H9 (cell line): Measurements from ENCODE around the gene CADM1. TPM values are rescaled to one million over a fixed set of nuclear protein-coding genes. Genes with fewer than 3 reads are reported as not detected.

Experiments used
- DNase-seq: peaks from one replicate; pipeline ENCODE4 v3.0.0-alpha.2; 2017
- H2AFZ ChIP-seq: one replicate; pipeline ENCODE4 v1.6.1; 2013; ENCODE audit warnings: mild to moderate bottlenecking, low read length, control low read depth, moderate library complexity
- H2AK5ac ChIP-seq: 2 replicates; pipeline ENCODE4 v1.6.1; 2013; ENCODE audit warnings: low read length, control low read depth, mixed read lengths; ENCODE audit not compliant: insufficient read length
- H2BK120ac ChIP-seq: one replicate; pipeline ENCODE4 v1.6.1; 2013; ENCODE audit warnings: low read depth, mild to moderate bottlenecking, low read length, control low read depth, inconsistent platforms; ENCODE audit not compliant: poor library complexity, severe bottlenecking
- H2BK12ac ChIP-seq: 2 replicates; pipeline ENCODE4 v1.6.1; 2013; ENCODE audit warnings: low read length, control low read depth, mixed read lengths, low read depth; ENCODE audit not compliant: insufficient read length
- H2BK15ac ChIP-seq: 2 replicates; pipeline ENCODE4 v1.6.1; 2013; ENCODE audit warnings: low read depth, low read length, control low read depth
- H2BK20ac ChIP-seq: one replicate; pipeline ENCODE4 v1.6.1; 2013; ENCODE audit warnings: low read depth, mild to moderate bottlenecking, low read length, control low read depth, inconsistent platforms; ENCODE audit not compliant: poor library complexity, severe bottlenecking
- H2BK5ac ChIP-seq: 2 replicates; pipeline ENCODE4 v1.6.1; 2013; ENCODE audit warnings: low read length, control low read depth, mixed read lengths; ENCODE audit not compliant: insufficient read length
- H3K14ac ChIP-seq: 2 replicates; pipeline ENCODE4 v1.6.1; 2013; ENCODE audit warnings: low read length, control low read depth; ENCODE audit not compliant: insufficient read depth
- H3K18ac ChIP-seq: 2 replicates; pipeline ENCODE4 v1.6.1; 2013; ENCODE audit warnings: low read depth, mild to moderate bottlenecking, mixed read lengths, low read length, control low read depth; ENCODE audit not compliant: insufficient read length
- H3K23ac ChIP-seq: 2 replicates; pipeline ENCODE4 v1.6.1; 2013; ENCODE audit warnings: low read length, control low read depth, mixed read lengths, low read depth; ENCODE audit not compliant: insufficient read length
- H3K23me2 ChIP-seq: 2 replicates; pipeline ENCODE4 v1.6.1; 2013; ENCODE audit warnings: low read depth, mild to moderate bottlenecking, mixed read lengths, low read length, control low read depth; ENCODE audit not compliant: insufficient read length, poor library complexity, severe bottlenecking
- H3K27ac ChIP-seq: 2 replicates; pipeline ENCODE4 v1.5.1; 2013; ENCODE audit warnings: low read length, control low read depth, mixed read lengths, low read depth; ENCODE audit not compliant: insufficient read length
- H3K27me3 ChIP-seq: 2 replicates; pipeline ENCODE4 v1.6.1; 2013; ENCODE audit warnings: low read length, control low read depth, inconsistent platforms; ENCODE audit not compliant: insufficient read depth
- H3K4ac ChIP-seq: 2 replicates; pipeline ENCODE4 v1.6.1; 2013; ENCODE audit warnings: low read depth, mild to moderate bottlenecking, control low read depth, inconsistent platforms, low read length, moderate library complexity
- H3K4me1 ChIP-seq: 2 replicates; pipeline ENCODE4 v1.6.1; 2013; ENCODE audit warnings: low read length, control low read depth, inconsistent platforms; ENCODE audit not compliant: insufficient read depth
- H3K4me2 ChIP-seq: 2 replicates; pipeline ENCODE4 v1.6.1; 2013; ENCODE audit warnings: low read length, control low read depth, mixed read lengths; ENCODE audit not compliant: insufficient read length, insufficient read depth
- H3K56ac ChIP-seq: 2 replicates; pipeline ENCODE4 v1.6.1; 2013; ENCODE audit warnings: low read depth, mild to moderate bottlenecking, mixed read lengths, low read length, control low read depth; ENCODE audit not compliant: insufficient read length
- H3K79me1 ChIP-seq: 2 replicates; pipeline ENCODE4 v1.6.1; 2013; ENCODE audit warnings: low read depth, mild to moderate bottlenecking, moderate library complexity, low read length, control low read depth, inconsistent platforms; ENCODE audit not compliant: insufficient read depth, poor library complexity, severe bottlenecking
- H3K79me2 ChIP-seq: 2 replicates; pipeline ENCODE4 v1.6.1; 2013; ENCODE audit warnings: low read length, control low read depth, inconsistent platforms; ENCODE audit not compliant: insufficient read depth
- H3K9ac ChIP-seq: 2 replicates; pipeline ENCODE4 v1.6.1; 2013; ENCODE audit warnings: low read length, control low read depth, mixed read lengths; ENCODE audit not compliant: insufficient read length; ENCODE audit errors: extremely low read depth
- H3K9me3 ChIP-seq: one replicate; pipeline ENCODE4 v1.6.1; 2013; ENCODE audit warnings: low read depth, low read length, inconsistent platforms; ENCODE audit not compliant: control insufficient read depth
- H3T11ph ChIP-seq: one replicate; pipeline ENCODE4 v1.6.1; 2013; ENCODE audit warnings: mild to moderate bottlenecking, low read length, control low read depth, inconsistent platforms
- H4K20me1 ChIP-seq: one replicate; pipeline ENCODE4 v1.6.1; 2013; ENCODE audit not compliant: control insufficient read depth, insufficient read length, insufficient read depth
- H4K5ac ChIP-seq: 2 replicates; pipeline ENCODE4 v1.6.1; 2013; ENCODE audit warnings: low read depth, mild to moderate bottlenecking, mixed read lengths, low read length, control low read depth; ENCODE audit not compliant: insufficient read length
- H4K8ac ChIP-seq: replicated peaks from 2 replicates; pipeline ENCODE4 v1.6.1; 2013; ENCODE audit warnings: low read length, control low read depth, mixed read lengths, low read depth; ENCODE audit not compliant: insufficient read length
- H4K91ac ChIP-seq: 2 replicates; pipeline ENCODE4 v1.6.1; 2013; ENCODE audit warnings: low read depth, mild to moderate bottlenecking, moderate library complexity, mixed read lengths, low read length, control low read depth; ENCODE audit not compliant: insufficient read length
- H3K27ac Mint-ChIP-seq, 3 experiments: 2 replicates in 2 of 3; 3 replicates in 1 of 3; pipeline ENCODE4 v1.8.0; 2020 to 2021; ENCODE audit warnings: mixed read lengths in 3 of 3, mild to moderate bottlenecking in 1 of 3, moderate library complexity in 1 of 3
- H3K27me3 Mint-ChIP-seq: 2 replicates; pipeline ENCODE4 v1.8.0; 2021; ENCODE audit warnings: low read depth, mild to moderate bottlenecking, moderate library complexity, mixed read lengths
- H3K36me3 Mint-ChIP-seq, 3 experiments: 2 replicates in 2 of 3; 3 replicates in 1 of 3; pipeline ENCODE4 v1.8.0; 2020 to 2021; ENCODE audit warnings: low read depth in 3 of 3, mixed read lengths in 3 of 3; ENCODE audit not compliant: insufficient read depth in 1 of 3
- H3K4me1 Mint-ChIP-seq, 2 experiments: 2 replicates each; pipeline ENCODE4 v1.8.0; 2020; ENCODE audit warnings: mixed read lengths in 2 of 2
- H3K4me3 Mint-ChIP-seq, 2 experiments: 2 replicates in 1 of 2; 3 replicates in 1 of 2; pipeline ENCODE4 v1.8.0; 2020 to 2021; ENCODE audit warnings: mild to moderate bottlenecking in 2 of 2, mixed read lengths in 2 of 2, moderate library complexity in 1 of 2
- H3K9me3 Mint-ChIP-seq, 2 experiments: 2 replicates in 1 of 2; 3 replicates in 1 of 2; pipeline ENCODE4 v1.8.0; 2020; ENCODE audit warnings: mild to moderate bottlenecking in 2 of 2, mixed read lengths in 2 of 2, moderate library complexity in 1 of 2
- CTCF ChIP-seq: fragments of 200-600 bp; sonication (generic); conservative IDR thresholded peaks from 3 replicates; pipeline ENCODE4 v1.8.0; 2021; ENCODE audit warnings: antibody characterized with exemption, mild to moderate bottlenecking
- WGBS: extraction: QIAGEN DNeasy Blood & Tissue Kit; methylation state at CpG from one replicate; pipeline ENCODE4 v1.1.7; 2013; ENCODE audit warnings: missing lambda C conversion rate, low lambda C conversion rate, mixed read lengths; ENCODE audit not compliant: insufficient read length; ENCODE audit errors: extremely low coverage; 5-methylcytosine and 5-hydroxymethylcytosine counted together
- total RNA-seq: library from RNA; stranded (reverse); gene quantifications from 2 replicates; pipeline ENCODE4 v1.2.1, GENCODE V29; 2021

CADM1 gene
- total RNA-seq, 1 experiment from 2014 or later: 11.9 TPM

GRCh38 chr11:115477410-115477809 lies 26.8 kb downstream of the CADM1 start:
- Mint-ChIP-seq H3K4me1 (peaks cover 14 to 16% of the 10 kb centered on the region in 2 experiments), H3K9me3 (no peaks in the 10 kb centered on the region; a peak in 1 of 5 replicates), H3K27ac (peak overlapping the region in 1 of 3 experiments; percentile 34; a peak in 1 of 7 replicates), H3K4me3 (no peak overlapping the region), H3K36me3 (no peaks in the 10 kb centered on the region), H3K27me3 (peaks cover 12% of the 10 kb centered on the region)
- Histone ChIP-seq H3K56ac (no peak overlapping the region), H2BK5ac (no peak overlapping the region), H3K4me2 (no peak overlapping the region), H3K18ac (no peak overlapping the region), H2BK120ac (no peak overlapping the region), H4K8ac (no peak overlapping the region), H2BK20ac (no peak overlapping the region), H3K4ac (no peak overlapping the region), H3T11ph (no peak overlapping the region), H3K23me2 (no peaks in the 10 kb centered on the region), H2BK12ac (no peak overlapping the region), H3K9me3 (no peaks in the 10 kb centered on the region), H4K5ac (no peak overlapping the region), H3K27me3 (peaks cover 2% of the 10 kb centered on the region; the same call in 1 of the 2 replicates), H3K4me1 (no peaks in the 10 kb centered on the region), H3K79me1 (no peaks in the 10 kb centered on the region), H2AFZ (no peak overlapping the region), H3K27ac (no peak overlapping the region), H4K91ac (no peak overlapping the region), H3K9ac (no peak overlapping the region), H2BK15ac (no peak overlapping the region), H3K14ac (no peak overlapping the region), H4K20me1 (no peaks in the 10 kb centered on the region), H2AK5ac (no peak overlapping the region), H3K79me2 (no peaks in the 10 kb centered on the region), H3K23ac (no peak overlapping the region)
- no CpG with 5 or more reads among the region's 1 CpG for WGBS
- TF ChIP-seq CTCF: no peak
- DNase-seq: no peak
